RKO (cell line): ENCODE measurements around the gene DCAF8L1.
"Not testable (repeated sequence)": the region's sequence is repeated elsewhere in the genome, so short reads cannot be mapped to it uniquely, and the experiment has no call there.

Experiments
- DNase-seq: peaks from one replicate; pipeline ENCODE4 v3.0.0-alpha.2; 2016; ENCODE audit warnings: low spot score

DCAF8L1 gene

GRCh38 chrX:27981349-27981748 lies at the start of gene DCAF8L1:
Gene DCAF8L1, minus strand, starts transcription at chrX:27981449. Its CDS starts 115 bp downstream, at chrX:27981334.
- DNase-seq, result no peak

GRCh38 chrX:28022371-28022770 lies 41.1 kb upstream of the DCAF8L1 start:
- DNase-seq, result no peak

- no peak for DNase-seq
Measured at GRCh38 chrX:28016823-28017222, 35.6 kb upstream of the DCAF8L1 start.

- DNase-seq, result no peak
Measured at GRCh38 chrX:28015993-28016392, 34.7 kb upstream of the DCAF8L1 start.

- no peak for DNase-seq
Measured at GRCh38 chrX:28010875-28011274, 29.6 kb upstream of the DCAF8L1 start.

- no peak for DNase-seq
Measured at GRCh38 chrX:27998666-27999065, 17.4 kb upstream of the DCAF8L1 start.

GRCh38 chrX:27997622-27998021 lies 16.4 kb upstream of the DCAF8L1 start:
- no peak for DNase-seq

GRCh38 chrX:27996132-27996531 lies 14.9 kb upstream of the DCAF8L1 start:
- DNase-seq, result no peak

GRCh38 chrX:27995611-27996010 lies 14.4 kb upstream of the DCAF8L1 start:
- no peak for DNase-seq

- DNase-seq, result no peak
Measured at GRCh38 chrX:27987862-27988646, 6.8 kb upstream of the DCAF8L1 start.

- not testable (repeated sequence) for DNase-seq
Measured at GRCh38 chrX:27976934-27977333, 4.3 kb downstream of the DCAF8L1 start.

- no peak for DNase-seq
Measured at GRCh38 chrX:27976284-27976683, 5.0 kb downstream of the DCAF8L1 start.

- DNase-seq, result no peak
Measured at GRCh38 chrX:27968878-27969277, 12.4 kb downstream of the DCAF8L1 start.

GRCh38 chrX:27968352-27968751 lies 12.9 kb downstream of the DCAF8L1 start:
- DNase-seq, result no peak

- DNase-seq, result no peak
Measured at GRCh38 chrX:27966955-27967354, 14.3 kb downstream of the DCAF8L1 start.

- DNase-seq, result no peak
Measured at GRCh38 chrX:27966492-27966891, 14.8 kb downstream of the DCAF8L1 start.

- not testable (repeated sequence) for DNase-seq
Measured at GRCh38 chrX:27965348-27965747, 15.9 kb downstream of the DCAF8L1 start.

GRCh38 chrX:27964432-27964831 lies 16.8 kb downstream of the DCAF8L1 start:
- DNase-seq, result no peak

GRCh38 chrX:27960410-27960809 lies 20.8 kb downstream of the DCAF8L1 start:
- DNase-seq, result not testable (repeated sequence)

GRCh38 chrX:27953171-27953570 lies 28.1 kb downstream of the DCAF8L1 start:
- DNase-seq, result no peak

GRCh38 chrX:27933361-27933760 lies 47.9 kb downstream of the DCAF8L1 start:
- no peak for DNase-seq
